Gastroesophageal sphincter (tissue), 4 donors: Measurements from ENCODE around the gene DGKE. TPM values are rescaled to one million over a fixed set of nuclear protein-coding genes. Genes with fewer than 3 reads are reported as not detected.

ENCODE experiments used
- ATAC-seq: fragments of 150-250 bp; one replicate; pipeline ENCODE4 v1.9.1; 2016; ENCODE audit warnings: mild to moderate bottlenecking, moderate library complexity
- H3K27ac ChIP-seq, 4 donors: fragments of 200-600 bp; sonication (generic) in 3 of 4; 1 replicate in 3 of 4; 2 replicates in 1 of 4; pipeline ENCODE4 v1.5.1; 2016 to 2019
- H3K27me3 ChIP-seq: fragments of 200-600 bp; sonication (generic); one replicate; pipeline ENCODE4 v1.5.1; 2019
- H3K36me3 ChIP-seq, 2 donors: fragments of 200-600 bp; sonication (generic); one replicate each; pipeline ENCODE4 v1.5.1; 2019; ENCODE audit warnings: control low read depth in 1 of 2
- H3K4me1 ChIP-seq, 3 donors: fragments of 200-600 bp; sonication (generic); 1 replicate in 2 of 3; 2 replicates in 1 of 3; pipeline ENCODE4 v1.5.1; 2016 to 2019; ENCODE audit warnings: control low read depth in 2 of 3
- H3K4me3 ChIP-seq, 2 donors: fragments of 200-600 bp; sonication (generic); one replicate each; pipeline ENCODE4 v1.5.1; 2019; ENCODE audit warnings: mild to moderate bottlenecking in 1 of 2, moderate library complexity in 1 of 2
- H3K9me3 ChIP-seq, 3 donors: fragments of 200-600 bp; sonication (generic); one replicate each; pipeline ENCODE4 v1.5.1; 2017 to 2019; ENCODE audit warnings: control low read depth in 2 of 3
- CTCF ChIP-seq, 4 experiments: fragments of 200-600 bp in 2 of 4; fragments of 450-650 bp in 2 of 4; sonication (generic) in 1 of 4; IDR thresholded peaks; one replicate each; pipeline ENCODE4 v1.5.1; 2017 to 2019; ENCODE audit warnings: antibody characterized with exemption in 4 of 4, mild to moderate bottlenecking in 2 of 4, moderate library complexity in 2 of 4
- EP300 ChIP-seq: sonication (generic); formaldehyde crosslinking; IDR thresholded peaks from one replicate; pipeline ENCODE4 v1.6.1; 2017; ENCODE audit warnings: antibody characterized with exemption, mild to moderate bottlenecking
- POLR2A ChIP-seq, 2 donors: fragments of 450-650 bp; IDR thresholded peaks; one replicate each; pipeline ENCODE4 v1.6.1; 2017; ENCODE audit warnings: antibody characterized with exemption in 2 of 2, mild to moderate bottlenecking in 2 of 2, moderate library complexity in 1 of 2
- POLR2AphosphoS5 ChIP-seq: sonication (generic); formaldehyde crosslinking; IDR thresholded peaks from one replicate; pipeline ENCODE4 v1.6.1; 2017; ENCODE audit warnings: antibody characterized with exemption
- WGBS, 2 donors: methylation state at CpG; one replicate each; pipeline ENCODE4 v1.1.5; 2018; ENCODE audit warnings: low coverage in 1 of 2; 5-methylcytosine and 5-hydroxymethylcytosine counted together
- total RNA-seq, 4 donors: library from RNA; depleted of rRNA; stranded (reverse); fragments of >200 nt; gene quantifications; one replicate each; pipeline ENCODE4 v1.1.0, GENCODE V29; 2016

DGKE gene
- total RNA-seq, 4 donors from 2014 or later = 8.4 to 12.5 (median 9.7) TPM

- Histone ChIP-seq H3K4me1 (no peaks in the 10 kb centered on the region), H3K27ac (no peak overlapping the region), H3K4me3 (no peak overlapping the region), H3K9me3 (peaks cover 0 to 10% (median 0%) of the 10 kb centered on the region in 3 donors), H3K36me3 (peaks cover 0 to 73% of the 10 kb centered on the region in 2 donors), H3K27me3 (no peaks in the 10 kb centered on the region)
- TF ChIP-seq POLR2A (IDR thresholded peaks at IDR 0.05) (no peak), EP300 (no peak), CTCF (IDR thresholded peaks at IDR 0.05) (no peak), POLR2AphosphoS5 (no peak)
- 85 to 96% methylated on average over 4 to 6 of the region's 9 CpGs for WGBS, 2 donors
- no peak for ATAC-seq
Measured at GRCh38 chr17:56887552-56888467, 53.9 kb downstream of the DGKE start.

GRCh38 chr17:56890390-56890789 lies 56.4 kb downstream of the DGKE start:
- Histone ChIP-seq H3K36me3 (peaks cover 0 to 94% of the 10 kb centered on the region in 2 donors), H3K27ac (no peak overlapping the region), H3K9me3 (peaks cover 0 to 10% (median 0%) of the 10 kb centered on the region in 3 donors), H3K4me3 (no peak overlapping the region), H3K4me1 (no peaks in the 10 kb centered on the region), H3K27me3 (no peaks in the 10 kb centered on the region)
- 80% methylated on average over 1 of the region's 6 CpGs; no CpG with 5 or more reads in 1 of the 2 donors for WGBS, 2 donors
- no peak for ATAC-seq
- TF ChIP-seq POLR2A (IDR thresholded peaks at IDR 0.05) (no peak), EP300 (no peak), POLR2AphosphoS5 (no peak), CTCF (IDR thresholded peaks at IDR 0.05) (no peak)

GRCh38 chr17:56890906-56891674 lies 57.1 kb downstream of the DGKE start:
- peaks cover 0 to 10% (median 0%) of the 10 kb centered on the region in 3 donors for H3K9me3 ChIP-seq
- H3K4me1 ChIP-seq = no peaks in the 10 kb centered on the region
- WGBS, 2 donors = 84 to 96% methylated on average over 4 to 6 of the region's 7 CpGs
- peaks cover 0 to 97% of the 10 kb centered on the region in 2 donors for H3K36me3 ChIP-seq
- no peak overlapping the region for H3K4me3 ChIP-seq
- no peak for ATAC-seq
- TF ChIP-seq CTCF (IDR thresholded peaks at IDR 0.05) (no peak), POLR2AphosphoS5 (no peak), EP300 (no peak), POLR2A (IDR thresholded peaks at IDR 0.05) (no peak)
- H3K27me3 ChIP-seq = no peaks in the 10 kb centered on the region
- no peak overlapping the region for H3K27ac ChIP-seq

GRCh38 chr17:56891751-56892150 lies 57.8 kb downstream of the DGKE start:
- peaks cover 0 to 10% (median 0%) of the 10 kb centered on the region in 3 donors for H3K9me3 ChIP-seq
- H3K36me3 ChIP-seq = peaks cover 0 to 97% of the 10 kb centered on the region in 2 donors
- TF ChIP-seq EP300 (no peak), CTCF (IDR thresholded peaks at IDR 0.05) (peak in 3 of 4 experiments; percentile 32 to 64 (median 45))
- no peak for ATAC-seq
- H3K27me3 ChIP-seq = no peaks in the 10 kb centered on the region
- WGBS, 2 donors = 80 to 100% methylated on average over 1 to 3 of the region's 16 CpGs
- H3K4me3 ChIP-seq = no peak overlapping the region
- no peak overlapping the region for H3K27ac ChIP-seq
- no peaks in the 10 kb centered on the region for H3K4me1 ChIP-seq
